RPMI7951 (cell line): ENCODE data around the gene RIGI. TPM values are rescaled to one million over a fixed set of nuclear protein-coding genes. Genes with fewer than 3 reads are reported as not detected.
A peak's percentile ranks its signal among the peaks of the same experiment; 100 is the strongest.
"Not testable (repeated sequence)": the region's sequence is repeated elsewhere in the genome, so short reads cannot be mapped to it uniquely, and the experiment has no call there.

Source experiments
- DNase-seq: peaks from one replicate; pipeline ENCODE4 v3.0.0-alpha.2; 2012; ENCODE audit warnings: low read depth
- total RNA-seq: library from RNA; depleted of rRNA; stranded (reverse); fragments of >200 nt; shearing (Covaris generic); gene quantifications from 2 replicates; pipeline ENCODE4 v1.2.3, GENCODE V29; 2014; rRNA removed

Gene RIGI
- total RNA-seq: 12.0 and 13.5 TPM in 2 replicates

DNA sequence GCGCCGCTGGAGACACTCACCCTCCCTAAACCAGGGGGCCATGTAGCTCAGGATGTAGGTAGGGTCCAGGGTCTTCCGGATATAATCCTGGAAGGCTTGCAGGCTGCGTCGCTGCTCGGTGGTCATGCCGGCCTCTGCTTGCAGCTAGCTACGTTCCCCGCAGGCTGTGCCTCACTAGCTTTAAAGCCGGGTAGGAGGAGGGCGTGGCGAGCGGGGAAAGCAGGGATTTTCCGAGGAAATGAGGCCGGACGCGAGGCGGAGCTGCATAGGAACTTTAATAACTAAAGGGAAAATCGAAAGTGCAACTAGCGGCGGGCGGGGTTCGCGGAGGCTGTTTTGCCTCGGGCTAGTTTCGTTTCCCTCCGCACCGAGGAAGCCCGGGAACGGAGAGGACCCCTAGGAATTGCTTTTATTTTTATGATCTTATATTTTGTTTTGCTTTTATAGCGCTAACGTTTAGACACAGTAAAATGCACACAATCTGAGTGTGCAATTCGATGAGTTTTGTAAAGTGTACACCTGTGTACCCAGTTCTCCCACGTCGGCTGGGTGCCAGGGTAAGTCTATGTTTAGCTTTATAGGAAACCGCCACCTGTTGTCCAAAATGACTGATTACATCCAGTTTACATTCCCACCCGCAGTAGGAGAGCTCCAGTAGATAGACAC, at the start of gene RIGI:
RIGI (minus strand) TSS at position 156 of the 666 bp plus-strand sequence; CDS start at position 126, 30 bp downstream.
- peak; percentile 92 for DNase-seq

DNA sequence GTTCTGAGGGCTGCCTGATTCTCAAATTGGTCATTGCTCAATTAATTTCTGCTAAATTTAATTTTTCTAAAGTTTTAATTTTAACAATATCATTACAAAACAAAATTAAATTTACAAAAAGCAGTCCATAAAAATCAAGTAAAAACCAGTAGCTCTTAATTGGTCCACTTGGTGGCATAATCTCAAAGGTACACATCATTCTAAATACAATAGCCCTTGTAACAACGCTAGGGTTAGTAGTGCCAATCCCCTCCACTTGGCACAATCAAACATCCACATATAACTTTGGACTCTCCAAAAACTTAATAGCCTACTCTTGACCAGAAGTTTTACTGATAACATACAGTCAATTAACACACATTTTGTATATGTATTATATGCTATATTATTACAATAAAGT, 48.9 kb upstream of the RIGI start:
- no peak for DNase-seq

DNA sequence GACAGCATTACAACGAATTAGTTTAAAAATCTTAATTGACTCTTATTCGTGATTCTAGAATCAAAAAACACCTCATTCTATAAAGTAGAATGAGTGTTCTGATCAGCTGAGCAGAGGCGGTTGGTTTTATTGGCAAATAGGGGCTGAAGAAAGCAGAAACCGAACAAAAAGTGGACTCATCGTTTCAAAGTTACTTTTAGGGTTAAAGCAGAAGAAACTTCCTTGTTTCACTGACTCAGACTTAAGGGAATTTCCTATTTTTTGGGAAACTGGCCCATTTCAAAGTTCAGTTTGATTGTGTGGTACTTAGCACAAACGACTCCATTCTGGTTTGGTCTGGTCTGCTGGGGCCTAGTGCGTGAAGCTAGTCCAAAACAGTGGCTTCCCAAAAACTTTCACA, 47.8 kb upstream of the RIGI start:
- DNase-seq: no peak

DNA sequence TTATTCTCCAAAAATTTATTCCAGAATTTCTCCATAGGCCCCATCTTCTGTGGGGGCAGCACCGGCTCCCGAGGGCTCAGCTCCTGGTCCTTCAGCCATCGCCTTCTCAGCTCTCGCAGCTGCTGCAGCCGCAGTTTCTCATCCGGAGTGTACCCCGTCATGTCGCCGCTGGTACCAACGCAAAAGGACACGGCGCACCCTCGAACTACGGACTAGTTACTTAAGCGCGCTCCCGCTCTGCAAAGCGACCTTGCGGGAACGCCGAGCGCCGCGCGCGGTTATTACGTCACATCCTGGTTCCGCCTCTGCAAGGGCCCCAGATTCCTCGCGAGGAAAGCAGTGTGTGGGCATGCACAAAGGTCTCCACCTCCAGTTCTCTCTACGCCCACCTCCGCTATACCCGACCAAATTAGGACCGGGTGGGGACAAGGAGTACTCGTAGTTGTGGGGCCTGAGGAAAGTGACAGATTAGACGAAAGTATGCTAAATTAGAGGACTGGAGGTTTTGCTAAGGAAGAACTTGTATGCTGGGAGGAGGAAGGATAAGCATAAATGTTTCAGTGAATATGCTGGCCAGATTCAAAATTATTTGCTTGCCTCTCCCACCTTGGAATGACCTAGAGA, 47.0 kb upstream of the RIGI start, which contains the start of gene NDUFB6:
NDUFB6 (minus strand) TSS at position 260 of the 624 bp plus-strand sequence; CDS start at position 161, 99 bp downstream.
- DNase-seq: peak; percentile 89

DNA sequence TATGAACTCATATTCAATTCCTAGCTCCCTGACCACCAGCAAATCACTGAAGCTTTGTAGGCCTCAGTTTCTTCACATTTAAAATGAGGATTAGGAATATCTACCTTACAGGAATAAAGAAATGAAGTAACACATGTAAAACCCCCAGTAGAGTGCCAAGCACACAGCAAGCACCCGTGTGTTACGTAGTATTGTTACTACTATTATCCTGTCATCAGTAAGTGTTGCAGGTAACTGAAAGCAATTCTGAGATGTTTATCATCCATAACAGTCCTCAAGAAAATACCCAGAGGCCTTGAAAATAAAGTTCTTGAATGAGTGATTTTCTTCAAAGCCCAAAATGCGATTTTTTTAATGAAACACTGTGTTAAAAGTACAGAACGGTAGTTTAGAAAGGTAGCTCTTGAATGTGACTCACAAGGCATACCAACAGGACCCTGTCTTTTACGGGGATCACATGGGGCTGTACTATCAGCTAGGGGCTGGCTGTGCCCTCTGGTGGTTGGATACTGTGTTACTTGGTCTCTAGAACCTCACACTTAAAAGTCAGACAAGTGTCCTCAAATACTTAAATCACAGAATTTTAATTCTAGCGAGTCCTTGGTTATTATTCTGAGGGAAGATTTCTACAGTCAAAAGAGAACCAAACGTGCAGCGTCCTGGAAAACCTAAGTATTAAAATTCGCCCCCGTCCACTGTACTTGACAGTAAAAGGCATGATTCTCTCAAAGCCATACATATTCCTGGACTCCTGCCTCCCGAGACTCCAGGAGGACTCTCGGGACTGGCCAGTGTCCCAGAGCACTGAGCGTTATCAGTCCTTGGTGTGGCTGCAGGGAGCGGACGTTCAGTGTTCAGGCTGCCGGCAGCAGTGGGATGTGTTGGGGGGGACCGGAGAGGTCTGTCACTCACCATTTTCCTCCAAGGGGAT, 46.2 kb upstream of the RIGI start:
- DNase-seq: peak; percentile 72

DNA sequence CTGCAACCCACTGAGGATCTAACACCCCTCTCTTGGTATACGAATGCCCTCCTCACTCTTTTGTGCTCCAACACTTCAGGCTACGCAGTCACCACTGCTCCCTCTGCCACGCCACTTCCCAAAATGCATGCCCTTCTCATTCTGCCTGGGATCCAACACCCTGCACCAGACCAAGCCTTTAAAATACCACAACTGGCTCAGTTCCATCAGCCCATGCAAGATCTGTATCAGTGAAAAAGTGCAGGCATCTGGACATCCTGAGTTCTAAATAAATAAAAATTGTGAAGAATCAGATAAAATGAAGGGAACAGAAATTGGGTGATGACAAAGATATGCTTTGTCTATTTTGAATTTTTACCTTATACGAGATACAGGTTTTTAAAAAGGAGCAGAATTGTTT, 44.3 kb upstream of the RIGI start:
- DNase-seq: no peak

DNA sequence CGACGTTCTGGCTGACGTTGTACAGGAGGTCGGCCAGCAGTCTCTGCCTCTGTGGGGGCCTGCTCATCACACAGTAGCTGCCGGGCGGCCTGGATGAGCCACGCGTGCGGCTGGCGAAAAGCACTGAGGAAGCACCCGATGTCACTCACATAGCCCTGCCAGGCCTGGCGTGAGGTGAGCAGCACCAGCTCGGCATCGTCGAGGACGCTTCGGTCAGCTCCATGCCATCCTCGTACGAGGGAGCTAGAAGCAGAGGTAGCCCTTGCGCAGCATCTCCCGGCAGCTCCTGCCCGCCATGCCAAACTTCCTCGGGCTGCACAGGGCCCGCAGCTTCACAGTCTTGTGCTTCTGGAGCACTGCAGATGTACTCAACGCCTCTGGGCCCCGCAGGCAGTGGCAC, 40.8 kb upstream of the RIGI start:
- DNase-seq: no peak

DNA sequence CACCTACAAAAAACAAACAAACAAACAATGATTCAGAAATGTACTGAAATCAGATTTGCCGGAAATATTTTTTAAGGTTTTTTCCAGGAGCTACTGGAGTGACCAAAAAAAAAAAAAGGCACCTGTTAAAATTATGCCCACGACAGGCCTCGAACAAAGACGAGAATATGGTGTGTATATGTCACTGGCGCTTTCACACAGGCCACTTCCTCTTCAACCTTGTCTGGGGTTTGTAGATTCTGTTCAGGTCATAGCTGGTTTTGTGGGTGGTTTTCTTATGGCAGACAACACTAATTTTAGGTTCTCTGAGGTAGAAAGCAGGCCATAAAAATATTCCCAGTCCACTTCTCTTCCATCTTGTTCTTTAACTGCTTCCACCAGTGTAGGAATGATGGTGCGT, 40.0 kb upstream of the RIGI start:
- no peak for DNase-seq

DNA sequence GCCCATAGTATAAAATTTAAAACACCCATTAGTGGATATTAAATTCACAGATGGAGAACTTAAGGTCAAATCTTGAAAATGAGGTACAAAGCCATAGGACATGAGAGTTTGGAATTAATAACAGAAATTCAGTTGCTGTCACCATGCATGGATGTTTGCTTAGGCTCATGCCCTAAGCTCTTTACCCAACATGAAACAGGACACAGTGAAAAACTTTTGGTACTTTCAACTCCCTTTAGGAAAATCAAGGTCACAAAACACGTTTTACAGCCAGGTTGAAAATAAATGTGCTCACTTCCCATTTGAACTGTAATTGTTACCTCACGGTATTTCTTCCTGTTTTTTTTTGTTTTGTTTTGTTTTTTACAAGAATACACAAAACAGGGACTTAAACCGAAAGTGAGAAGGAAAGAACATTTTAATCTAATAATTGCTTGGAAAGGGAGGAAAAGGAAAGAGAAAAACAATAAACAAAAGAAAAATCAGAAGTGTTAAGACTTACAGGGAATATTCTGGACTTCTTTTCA, 32.5 kb upstream of the RIGI start:
- DNase-seq: no peak

DNA sequence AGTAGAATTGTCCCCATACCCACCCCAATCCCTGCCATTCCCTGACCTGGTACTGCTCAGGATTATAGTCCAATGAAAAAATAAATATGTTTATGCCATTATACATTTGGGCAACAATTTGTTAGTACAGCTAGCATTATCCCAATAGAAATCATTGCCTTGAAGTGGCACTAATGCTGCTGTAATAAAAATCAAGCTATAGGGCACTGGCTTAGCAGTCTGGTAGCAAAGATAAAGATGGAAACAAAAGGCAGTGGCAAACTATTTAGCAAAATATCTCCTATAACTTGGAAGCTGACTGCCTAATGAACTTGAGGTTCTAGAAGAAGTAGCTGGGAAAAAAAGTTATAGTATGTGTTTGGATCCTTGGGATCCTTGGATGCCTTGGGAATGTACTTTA, 28.6 kb upstream of the RIGI start:
- DNase-seq: no peak

DNA sequence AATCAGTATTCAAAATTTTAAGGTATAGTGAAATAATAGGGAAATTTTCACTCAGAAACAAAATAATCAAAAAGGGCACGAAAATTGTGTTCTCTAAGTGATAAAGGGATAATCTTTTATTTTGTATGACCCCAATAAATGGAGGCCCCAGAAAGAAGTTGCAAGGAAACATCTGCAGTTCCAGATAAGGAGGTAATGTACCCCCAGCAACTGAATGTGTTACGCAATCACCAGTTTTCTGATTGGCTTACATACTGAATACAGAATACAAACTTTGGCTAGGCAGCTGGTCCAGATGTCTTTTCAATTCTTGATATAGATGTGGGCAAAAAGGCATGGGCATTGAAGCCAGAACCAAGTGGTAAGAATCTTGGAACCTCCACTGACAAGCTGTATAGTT, 28.1 kb upstream of the RIGI start:
- peak; percentile 4 for DNase-seq

DNA sequence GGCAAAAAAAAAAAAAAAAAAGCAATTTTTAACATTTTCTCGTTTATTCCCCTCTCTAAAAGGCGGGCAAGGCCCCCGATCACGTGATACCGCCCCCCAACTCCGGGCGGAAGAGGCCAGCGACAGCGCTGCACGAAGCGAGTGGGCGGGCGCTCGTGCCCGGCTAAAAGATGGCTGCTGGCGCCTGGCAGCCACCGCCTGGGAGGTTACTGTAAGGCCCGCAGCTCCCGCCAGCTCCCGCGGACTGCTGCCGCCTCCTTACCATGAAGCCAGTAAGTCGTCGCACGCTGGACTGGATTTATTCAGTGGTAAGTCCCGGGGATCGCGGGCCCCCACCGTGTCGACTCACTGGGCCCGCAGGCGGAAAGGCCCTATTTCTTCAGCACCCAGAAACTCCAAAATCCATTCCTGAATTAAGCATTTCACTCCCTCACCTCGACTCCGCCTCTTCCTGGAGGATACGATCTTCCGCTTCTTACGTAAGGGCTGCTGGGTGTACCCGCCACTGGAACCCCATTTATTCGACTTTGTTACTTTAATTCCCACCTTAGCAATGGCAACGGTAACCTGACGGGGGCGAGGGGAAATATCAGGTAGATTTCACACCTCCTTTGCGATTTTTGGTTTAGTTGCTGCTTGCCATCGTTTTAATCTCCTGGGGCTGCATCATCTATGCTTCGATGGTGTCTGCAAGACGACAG, 26.3 kb upstream of the RIGI start, which contains the start of the genes SMIM27 and TOPORS:
SMIM27 (plus strand) TSS at position 156 of the 701 bp plus-strand sequence; CDS start at position 264, 108 bp downstream.
TOPORS (minus strand) TSS at position 415 of the 701 bp plus-strand sequence; CDS start at position 265, 150 bp downstream.
- peak; percentile 85 for DNase-seq

DNA sequence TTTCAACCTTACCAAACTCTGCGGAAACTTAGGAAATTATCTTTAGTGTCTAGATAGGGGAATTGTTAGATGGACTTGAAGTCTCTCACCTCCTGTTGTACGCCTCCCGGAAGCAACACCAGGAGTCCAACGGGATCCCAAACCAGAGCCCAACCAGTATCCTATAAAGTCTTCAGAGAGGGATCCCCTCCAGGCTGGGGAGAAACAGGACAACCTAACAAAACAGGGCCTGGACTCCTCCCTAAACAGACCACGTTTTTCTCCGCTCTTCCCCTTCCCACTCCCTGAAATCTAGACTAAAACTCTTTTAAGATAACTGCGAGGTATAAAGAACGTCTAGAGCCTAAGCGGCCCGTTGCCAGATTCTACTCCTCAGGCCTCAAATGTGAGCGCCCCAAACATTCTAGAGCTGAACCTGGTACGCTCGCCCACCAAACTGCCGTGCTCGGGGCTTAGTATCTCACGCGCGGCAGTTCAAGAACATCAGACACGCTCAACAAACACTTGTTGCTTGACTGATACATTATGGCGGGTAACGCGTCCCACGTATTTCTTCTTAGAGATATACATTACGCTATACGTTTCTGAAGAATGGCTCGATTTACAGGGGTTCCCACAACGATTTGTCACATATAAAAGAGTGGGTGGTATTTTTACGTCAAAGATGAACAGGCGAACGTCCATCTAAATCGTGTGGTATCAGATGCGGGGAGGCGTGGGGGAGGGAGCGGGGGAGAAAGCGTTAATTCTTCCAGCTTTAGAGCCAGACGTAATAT, 25.5 kb upstream of the RIGI start:
- DNase-seq: peak; percentile 63

DNA sequence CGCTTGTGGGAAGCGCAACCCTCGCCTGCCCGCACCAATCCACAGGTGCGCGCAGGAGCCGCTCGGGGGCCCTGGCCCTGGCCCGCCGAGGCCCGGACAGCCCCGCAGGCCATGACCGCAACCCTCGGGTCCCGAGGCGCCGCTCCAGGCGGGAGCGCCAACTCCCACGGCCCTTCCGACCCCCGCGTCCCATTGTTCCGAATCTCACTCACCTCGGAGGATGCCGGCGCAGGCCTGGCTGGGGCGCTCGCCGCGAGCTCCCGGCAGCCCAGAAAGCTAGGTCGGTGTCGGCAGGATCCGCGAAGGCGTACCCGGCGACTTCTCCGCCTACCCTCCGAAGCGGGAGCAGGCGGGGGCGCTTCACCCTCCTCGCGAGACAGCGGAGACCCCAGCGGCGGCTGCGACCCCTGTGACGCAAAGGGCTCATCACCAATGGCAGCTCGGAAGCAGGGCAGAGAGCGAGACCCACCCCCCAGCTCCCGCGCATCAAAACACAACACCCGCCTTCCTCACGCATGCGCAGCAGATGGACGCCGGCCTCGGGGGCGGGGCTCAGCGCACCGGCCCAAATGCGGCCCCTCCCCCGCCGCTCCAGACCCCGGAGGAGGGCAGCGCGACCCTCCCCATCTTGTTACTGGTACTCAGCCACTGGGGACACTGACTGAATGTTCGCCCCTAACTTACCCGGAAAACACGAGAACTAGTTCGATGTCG, 24.7 kb upstream of the RIGI start:
- DNase-seq: peak; percentile 81

DNA sequence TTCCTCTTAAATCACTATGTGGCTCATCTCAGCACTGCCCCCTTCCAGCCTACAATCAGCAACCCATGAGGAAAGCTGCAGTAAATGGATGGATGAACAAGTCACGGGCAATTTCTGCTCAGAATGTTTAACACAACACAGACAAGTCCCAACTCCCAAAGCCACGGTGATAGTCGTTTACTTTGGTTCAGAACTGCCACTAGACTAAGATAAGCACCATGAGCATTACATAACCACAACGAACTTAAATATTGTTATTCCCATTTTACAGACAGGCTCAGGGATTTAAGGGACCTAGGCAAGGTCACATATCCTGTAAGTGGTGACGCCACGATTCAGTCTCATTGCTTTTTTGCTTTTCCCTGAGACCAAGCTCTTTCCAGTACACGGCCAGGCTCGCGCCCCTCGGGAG, 24.2 kb upstream of the RIGI start:
- DNase-seq: peak; percentile 3

DNA sequence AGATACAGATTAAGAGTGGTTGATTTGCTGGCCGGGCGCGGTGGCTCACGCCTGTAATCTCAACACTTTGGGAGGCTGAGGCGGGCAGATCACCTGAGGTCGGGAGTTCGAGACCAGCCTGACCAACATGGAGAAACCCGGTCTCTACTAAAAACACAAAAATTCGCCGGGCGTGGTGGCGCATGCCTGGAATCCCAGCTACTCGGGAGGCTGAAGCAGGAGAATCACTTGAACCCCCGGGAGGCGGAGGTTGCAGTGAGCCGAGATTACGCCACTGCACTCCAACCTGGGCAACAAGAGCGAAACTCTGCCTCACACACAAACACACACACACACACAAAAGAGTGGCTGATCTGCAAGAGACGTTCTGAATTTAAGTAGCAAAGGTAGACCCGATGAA, 22.2 kb upstream of the RIGI start:
- not testable (repeated sequence) for DNase-seq

DNA sequence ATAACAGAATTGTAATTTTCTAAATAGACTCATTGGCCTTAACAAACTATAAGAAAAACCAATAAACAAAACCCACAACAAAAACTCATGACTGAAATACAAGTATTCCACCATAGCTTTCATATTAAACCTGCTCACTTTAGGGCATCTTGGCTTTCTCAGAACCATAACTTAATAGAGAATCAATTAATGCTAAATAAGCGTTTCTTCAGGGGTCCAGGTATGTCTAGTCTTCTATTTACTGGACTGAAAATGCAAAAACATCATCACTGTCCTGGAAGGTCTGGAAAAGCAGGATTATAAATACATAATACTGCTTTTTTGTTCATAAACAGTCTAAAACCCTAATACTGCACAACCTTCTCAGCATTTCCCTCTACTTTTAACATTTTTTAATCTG, 19.9 kb upstream of the RIGI start:
- no peak for DNase-seq

DNA sequence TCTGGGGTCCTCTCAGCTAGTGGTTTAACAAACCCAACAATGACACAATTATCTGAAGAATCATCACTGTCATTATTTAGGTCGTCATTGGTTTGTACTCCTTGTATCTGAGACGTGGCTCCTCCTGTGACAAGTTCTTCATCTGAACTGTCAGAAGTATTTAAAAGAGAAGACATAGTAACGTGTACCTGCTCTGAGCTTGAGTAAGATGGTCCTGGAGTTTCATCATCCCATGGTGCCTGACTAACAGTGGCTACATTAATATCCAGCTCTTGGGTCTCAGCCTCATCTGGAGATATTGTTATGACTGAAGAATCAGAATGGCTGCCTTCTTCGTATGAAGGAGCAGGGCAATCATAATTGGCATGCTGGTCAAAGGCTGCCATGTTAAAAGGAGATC, 17.1 kb upstream of the RIGI start:
- DNase-seq: no peak

DNA sequence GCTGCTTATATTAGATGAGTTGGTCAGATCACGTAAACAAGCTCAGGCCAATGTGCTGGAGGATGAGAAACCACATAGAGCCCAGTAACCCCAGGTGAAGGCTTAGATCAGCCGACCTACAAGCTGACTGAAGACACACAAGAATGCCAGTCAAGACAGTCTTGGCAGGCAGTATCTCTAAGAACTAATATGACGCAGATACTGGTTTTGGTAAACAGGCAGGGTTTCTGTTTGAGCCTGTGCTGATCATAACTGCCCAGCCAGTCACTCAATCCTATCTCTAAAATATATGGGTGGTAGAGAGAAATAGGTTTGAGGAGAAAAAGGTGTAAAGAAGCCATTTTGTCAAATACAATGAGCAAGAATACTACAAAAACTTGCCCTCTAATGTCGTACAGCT, 7.8 kb upstream of the RIGI start:
- no peak for DNase-seq

DNA sequence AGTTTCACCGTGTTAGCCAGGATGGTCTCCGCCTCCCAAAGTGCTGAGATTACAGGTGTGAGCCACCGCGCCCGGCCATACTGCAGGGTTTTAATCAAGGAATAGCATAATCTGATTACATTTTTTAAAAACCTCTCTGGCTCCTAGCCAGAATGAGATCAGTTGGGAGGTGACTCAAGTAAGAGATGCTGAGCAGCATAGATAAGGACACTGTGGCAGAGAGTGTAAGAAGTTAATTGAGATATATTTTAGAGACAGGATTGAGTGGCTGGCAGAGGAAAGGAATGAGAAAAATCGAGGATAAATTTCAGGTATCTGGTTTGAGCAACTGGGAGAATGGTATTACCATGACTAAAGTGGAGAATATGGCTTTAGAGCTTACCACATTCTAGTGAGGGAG, 7.3 kb upstream of the RIGI start:
- no peak for DNase-seq
